NCI-H1930 (cell line): ENCODE measurements around the gene PDK3.

Source experiments
- DNase-seq, 2 experiments: peaks; one replicate each; lab custom pipeline; 2025; lab: John Stamatoyannopoulos, UW

Gene PDK3

GRCh38 chrX:24553011-24553410, 87.9 kb downstream of the PDK3 start:
- DNase-seq, result no peak

DNA sequence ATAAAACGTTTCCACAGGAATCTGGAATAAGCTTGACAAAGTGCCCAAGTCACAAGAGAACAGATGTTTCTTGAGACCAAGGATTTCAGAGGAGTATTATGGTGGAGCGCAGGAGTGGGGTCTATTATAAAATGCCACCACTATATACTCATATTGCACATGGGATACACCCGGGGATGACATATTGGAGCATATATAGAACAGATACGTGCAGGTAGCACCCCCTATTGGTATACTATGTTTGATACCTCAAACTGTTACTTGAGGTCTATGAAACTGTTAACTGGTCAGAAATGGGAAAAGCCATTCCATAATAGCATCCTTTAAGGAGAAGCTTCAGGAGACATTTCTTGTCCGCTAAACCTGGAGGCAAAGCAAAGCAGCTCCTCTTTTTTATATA, 96.0 kb downstream of the PDK3 start:
- DNase-seq, result no peak

DNA sequence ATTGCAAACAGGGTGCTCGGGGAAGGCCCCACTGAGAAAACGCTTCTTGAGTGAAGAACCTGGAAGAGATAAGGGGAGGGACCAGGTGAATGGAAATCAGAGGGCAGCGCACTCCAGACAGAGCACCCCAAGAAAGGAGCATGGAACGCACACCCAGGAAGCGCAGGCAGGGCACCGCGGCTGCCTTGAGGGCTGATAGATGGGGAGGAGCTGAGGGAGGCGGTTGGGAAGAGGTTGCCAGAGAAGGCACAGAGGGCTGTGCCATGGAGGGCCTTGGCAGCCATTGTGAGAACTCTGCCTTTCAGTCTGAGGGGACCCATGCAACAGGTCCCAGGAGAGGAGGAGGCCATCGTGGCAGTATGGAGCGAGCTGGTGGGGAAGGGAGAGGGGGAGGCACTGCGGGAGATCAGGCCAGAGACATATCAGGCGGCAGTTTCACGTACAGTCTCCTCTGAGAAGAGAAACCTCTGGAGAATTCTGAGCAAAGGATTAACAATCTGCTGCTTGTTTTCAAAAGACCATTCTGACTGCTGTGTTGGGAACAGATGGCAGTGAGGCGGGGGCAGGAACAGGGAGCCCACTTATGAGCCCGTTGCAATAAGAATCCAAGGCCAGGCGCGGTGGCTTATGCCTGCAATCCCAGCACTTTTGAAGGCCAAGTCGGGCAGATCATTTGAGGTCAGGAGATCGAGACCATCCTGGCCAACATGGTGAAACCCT, 98.4 kb downstream of the PDK3 start:
- no peak for DNase-seq

DNA sequence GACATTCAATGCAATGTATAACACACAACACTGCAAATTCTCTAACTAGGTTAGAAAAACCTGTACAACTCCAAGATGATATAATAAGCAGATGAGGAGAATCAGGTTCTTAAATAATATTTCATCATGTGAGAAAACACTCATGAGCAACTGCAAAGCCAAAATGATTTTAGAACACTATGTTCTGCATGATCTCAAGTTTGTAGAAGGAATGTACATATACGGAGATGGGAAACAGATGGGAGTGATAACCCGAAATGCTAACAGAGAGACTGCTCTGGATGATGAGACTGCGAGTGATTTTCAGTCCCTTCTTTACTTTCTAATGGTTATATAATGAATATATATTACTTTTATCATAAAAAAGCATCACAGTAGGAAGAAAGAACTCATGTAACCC, 101.2 kb downstream of the PDK3 start:
- no peak for DNase-seq

- no peak for DNase-seq
Measured at GRCh38 chrX:24567169-24567568, 102.1 kb downstream of the PDK3 start.

GRCh38 chrX:24574743-24575142, 109.7 kb downstream of the PDK3 start:
- no peak for DNase-seq

- no peak for DNase-seq
Measured at GRCh38 chrX:24575496-24575895, 110.4 kb downstream of the PDK3 start.

- no peak for DNase-seq
Measured at GRCh38 chrX:24577091-24577490, 112.0 kb downstream of the PDK3 start.
